GM21447 (cell line): ENCODE data around the gene PRKCE.

Experiments used
- ATAC-seq: cut with Tn5 transposase; IDR thresholded peaks from one replicate; pipeline ENCODE4 v1.9.1; 2021; ENCODE audit not compliant: unreplicated experiment

PRKCE gene

GRCh38 chr2:45721150-45721549 lies 69.7 kb downstream of the PRKCE start:
- ATAC-seq: no peak

DNA sequence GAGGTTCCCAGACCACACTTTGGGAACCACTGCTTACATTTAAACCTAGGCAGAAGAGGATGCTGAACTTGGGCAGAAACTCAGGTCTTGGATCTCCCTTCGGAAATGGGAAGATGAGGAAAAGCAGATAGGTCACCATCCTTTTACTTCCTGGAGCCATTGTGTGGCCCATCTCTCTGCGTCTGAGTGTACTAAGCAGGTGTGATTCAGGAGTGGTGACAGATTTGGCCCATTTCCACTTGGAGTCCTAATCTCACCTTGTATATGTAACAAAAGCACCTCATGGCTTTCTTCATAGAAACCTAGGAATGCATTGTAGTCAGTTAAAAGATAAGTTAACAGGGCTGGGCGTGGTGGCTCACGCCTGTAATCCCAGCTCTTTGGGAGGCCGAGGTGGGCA lies 71.0 kb downstream of the PRKCE start:
- no peak for ATAC-seq

DNA sequence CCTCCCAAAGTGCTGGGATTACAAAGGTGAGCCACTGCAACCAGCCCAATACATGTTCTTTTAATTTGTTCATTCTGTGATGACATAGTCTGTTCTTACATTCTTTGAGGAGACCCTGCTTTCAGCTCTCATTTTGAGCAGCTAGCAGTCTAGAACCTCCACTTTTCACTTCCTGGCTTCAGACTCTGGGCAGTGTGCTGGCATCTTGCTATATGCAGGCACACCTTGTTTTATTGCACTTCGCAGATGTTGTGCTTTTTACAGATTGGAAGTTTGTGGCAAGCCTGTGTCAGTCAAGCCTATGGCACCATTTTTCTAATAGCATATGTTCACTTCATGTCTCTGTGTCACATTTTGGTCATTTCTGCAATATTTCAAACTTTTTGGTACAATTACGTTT lies 72.4 kb downstream of the PRKCE start:
- ATAC-seq: no peak

GRCh38 chr2:45724335-45724734 lies 72.9 kb downstream of the PRKCE start:
- no peak for ATAC-seq

DNA sequence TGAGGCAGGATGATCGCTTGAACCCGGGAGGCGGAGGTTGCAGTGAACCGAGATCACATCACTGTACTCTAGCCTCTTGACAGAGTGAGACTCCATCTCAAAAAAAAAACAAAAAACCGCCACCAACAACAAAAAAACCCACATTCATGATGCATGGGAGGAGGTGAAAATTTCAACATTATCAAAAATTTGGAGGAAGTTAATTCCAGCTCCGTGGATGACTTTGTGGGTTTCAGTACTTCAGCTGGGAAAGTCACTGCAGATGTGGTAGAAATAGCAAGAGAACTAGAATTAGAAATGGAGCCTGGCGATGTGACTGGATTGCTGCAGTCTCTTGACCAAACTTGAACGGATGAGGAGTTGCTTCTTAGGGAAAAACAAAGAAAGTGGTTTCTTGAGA lies 74.3 kb downstream of the PRKCE start:
- no peak for ATAC-seq

- no peak for ATAC-seq
These were observed 74.7 kb downstream of the PRKCE start for GRCh38 chr2:45726188-45726587.

GRCh38 chr2:45728458-45728942 lies 77.0 kb downstream of the PRKCE start:
- ATAC-seq: peak; percentile 78

DNA sequence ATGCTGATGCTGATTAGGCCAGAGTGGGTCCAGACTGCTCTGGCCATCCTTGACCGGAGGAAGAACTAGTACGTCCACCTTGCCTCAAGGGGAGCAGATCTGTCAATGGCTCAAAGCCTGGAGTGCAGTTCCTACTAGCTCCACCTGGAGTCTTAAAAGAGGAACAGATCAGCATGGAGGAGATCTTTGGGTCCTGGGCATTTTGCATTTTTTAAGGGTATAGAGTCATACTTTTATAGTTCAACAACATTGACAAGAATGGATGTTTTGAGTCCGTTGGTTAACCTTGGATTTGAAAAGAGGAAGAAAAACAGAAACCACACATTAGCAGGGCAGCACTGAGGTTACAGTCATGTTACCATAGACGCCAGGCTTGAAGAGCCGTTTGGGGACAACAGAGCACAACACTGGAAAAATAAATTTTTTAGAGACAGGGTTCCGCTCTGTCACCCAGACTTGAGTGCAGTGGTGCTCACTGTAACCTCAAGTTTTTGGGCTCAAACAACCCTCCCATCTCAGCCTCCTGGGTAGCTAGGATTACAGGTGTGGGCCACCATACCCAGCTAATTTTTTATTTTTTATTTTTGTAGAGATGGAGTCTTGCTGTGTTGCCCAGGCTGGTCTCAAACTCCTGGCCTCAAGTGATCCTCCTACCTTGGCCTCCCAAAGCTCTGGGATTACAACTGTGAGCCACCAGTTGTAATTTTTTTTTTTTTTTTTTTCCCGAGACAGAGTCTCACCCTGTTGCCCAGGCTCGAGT lies 78.5 kb downstream of the PRKCE start:
- ATAC-seq: peak; percentile 68

- ATAC-seq: no peak
These were observed 79.7 kb downstream of the PRKCE start for GRCh38 chr2:45731141-45731540.

DNA sequence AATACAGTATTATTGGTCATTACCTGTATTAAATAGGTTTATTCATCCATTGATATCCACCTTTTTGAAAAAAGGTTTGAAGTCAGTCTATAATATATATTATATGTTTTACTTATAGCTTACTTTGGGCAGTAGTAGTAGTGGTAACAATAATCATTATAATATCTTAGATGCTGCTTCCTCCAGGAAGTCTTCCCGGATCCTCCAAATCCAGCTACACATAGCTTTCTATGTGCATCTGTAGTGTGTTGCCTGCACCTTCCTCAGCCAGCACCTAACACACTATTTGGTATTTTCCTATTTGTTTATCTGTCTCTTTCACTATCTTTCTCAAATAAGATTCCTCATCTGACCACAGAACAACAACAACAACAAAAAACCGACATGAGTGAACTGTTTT lies 81.0 kb downstream of the PRKCE start:
- no peak for ATAC-seq

- ATAC-seq: no peak
These were observed 81.5 kb downstream of the PRKCE start for GRCh38 chr2:45732946-45733345.

GRCh38 chr2:45734336-45734735 lies 82.9 kb downstream of the PRKCE start:
- no peak for ATAC-seq

DNA sequence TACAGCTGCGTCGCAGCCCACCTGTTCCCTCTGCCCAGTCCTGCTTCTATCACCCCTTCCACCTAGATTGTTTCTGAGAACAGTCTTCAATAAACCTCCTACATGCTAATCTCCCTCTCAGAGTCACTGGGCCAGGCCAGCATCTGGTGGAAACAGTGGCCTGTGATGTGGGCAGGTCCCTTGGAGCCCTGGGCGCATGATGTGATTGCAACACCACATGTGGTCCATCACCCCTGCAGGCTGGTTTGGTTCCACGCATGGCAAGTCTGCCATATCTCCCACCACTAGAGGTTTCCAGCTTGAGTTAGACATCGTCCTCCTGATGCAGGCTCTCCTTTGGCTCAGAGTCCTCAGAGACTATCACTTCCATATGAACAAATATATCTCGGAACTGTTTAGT lies 83.5 kb downstream of the PRKCE start:
- ATAC-seq: no peak

- ATAC-seq: no peak
These were observed 85.6 kb downstream of the PRKCE start for GRCh38 chr2:45736757-45737704.

DNA sequence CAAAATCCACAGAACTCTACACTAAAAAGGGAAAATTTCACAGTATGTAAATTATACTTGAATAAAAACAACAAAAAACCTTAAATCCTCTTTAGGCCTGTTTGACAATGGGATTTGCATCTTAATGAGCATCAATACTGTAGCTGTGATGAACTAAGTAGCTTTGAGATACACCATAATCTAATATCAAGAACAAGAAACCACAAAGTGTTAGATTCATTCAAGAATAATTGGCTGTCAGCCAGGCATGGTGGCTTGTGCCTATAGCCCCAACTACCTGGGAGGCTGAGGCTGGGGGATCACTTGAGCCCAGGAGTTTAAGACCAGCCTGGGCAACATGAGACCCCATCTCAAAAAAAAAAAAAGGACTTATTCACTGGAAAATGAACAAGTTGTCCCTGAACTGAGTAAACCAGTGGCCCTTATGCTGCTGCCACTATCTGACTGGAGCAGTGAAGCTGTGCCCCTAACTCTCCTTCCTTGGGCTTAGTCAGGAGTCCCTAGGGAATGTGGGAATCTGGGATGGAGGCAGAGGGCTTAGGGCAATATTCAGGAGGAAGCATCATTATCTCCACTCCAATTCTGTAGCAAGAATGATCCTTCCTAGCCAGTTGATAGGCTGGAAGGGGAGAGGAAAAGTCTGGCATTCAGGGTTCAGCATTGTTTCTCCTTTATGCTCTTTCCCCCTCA lies 88.5 kb downstream of the PRKCE start:
- ATAC-seq: no peak

DNA sequence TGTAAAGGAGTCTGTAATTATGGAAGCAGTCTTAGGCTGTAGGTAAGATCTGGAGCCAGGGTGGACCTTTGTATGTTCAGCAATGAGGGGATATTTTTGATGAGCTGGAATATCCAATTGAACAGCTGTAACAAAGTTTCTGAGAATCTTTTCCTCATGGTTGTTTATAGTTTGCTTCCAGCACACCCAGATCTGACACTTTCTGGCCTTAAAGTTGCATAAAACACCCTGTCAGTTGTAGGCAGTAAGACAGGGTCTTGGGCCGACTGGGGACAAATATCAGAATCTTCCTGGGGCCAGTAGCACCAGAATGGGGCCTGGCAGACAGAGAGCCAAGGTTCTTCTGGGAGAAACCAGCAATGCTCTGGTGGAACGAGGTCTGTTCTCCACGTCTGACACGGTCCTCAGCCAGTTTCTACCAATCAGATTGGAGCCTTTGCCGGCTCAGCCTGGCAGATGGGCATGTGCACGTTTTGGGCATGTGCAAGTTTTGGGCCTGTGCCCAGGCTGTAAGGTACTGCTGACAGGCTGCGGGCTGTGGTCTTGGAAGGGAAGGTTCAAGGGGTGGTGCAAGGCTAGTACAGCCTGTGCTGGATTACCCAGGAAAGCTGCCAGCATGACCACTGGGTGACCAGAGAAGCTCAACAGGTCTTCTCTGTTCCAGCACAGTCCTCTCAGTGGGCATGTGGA lies 89.8 kb downstream of the PRKCE start:
- ATAC-seq: no peak

- no peak for ATAC-seq
These were observed 92.3 kb downstream of the PRKCE start for GRCh38 chr2:45743531-45744396.

DNA sequence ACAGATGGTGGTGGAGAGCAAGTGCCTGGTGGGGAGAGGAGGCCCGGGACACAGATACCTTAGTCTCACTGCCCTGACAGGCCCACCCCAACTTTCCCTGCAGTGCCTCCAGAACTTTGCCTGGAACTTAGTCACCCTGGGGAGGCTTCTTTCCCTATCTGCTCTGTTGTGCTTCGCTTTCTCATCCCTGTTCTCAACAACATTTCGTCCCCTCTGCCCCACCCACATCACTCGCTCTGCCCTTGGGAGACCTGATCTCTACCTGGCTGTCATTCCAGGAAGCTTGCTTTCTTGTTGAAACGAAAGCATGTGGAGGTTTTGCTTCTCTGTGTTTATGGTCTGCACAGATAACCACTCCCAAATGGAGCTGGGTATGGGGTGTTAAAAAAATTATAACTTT lies 93.8 kb downstream of the PRKCE start:
- no peak for ATAC-seq

DNA sequence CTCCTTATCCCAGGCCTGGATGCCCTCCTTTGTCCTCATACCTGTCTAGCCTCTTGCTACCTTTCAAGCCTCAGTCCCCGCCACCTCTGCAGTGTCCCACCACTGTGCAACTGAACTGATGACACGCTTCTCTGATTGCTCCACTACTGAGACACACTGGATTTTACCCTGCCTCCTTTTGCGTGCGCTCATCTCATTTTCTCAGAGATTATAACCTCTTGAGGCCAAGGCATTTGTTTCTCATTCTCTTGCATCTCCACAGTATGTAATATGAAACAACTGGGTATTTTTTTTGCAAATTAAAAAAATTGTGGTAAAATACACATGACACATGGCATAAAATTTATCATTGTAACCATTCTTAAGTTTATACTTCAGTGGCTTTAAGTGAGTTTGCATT lies 95.4 kb downstream of the PRKCE start:
- no peak for ATAC-seq

DNA sequence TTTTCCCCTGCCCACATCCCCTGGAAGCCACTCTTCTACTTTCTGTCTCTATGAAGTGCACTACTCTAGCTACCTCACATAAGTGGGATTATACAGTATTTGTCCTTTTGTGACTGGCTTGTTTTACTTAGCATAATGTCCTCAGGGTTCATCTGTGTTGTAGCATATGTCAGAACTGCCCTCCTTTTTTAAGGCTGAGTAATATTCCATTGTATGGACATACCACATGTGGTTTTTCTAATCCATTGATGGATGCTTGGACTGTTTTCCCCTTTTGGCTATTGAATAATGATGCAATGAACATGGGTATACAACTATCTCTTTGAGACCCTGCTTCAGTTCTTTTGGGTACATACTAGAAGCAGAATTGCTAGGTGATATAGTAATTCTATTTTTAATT lies 95.9 kb downstream of the PRKCE start:
- no peak for ATAC-seq
